Measurements from ENCODE around the gene TBX20. TPM values are rescaled to one million over a fixed set of nuclear protein-coding genes. Genes with fewer than 3 reads are reported as not detected.
"Not testable (repeated sequence)": the region's sequence is repeated elsewhere in the genome, so short reads cannot be mapped to it uniquely, and the experiment has no call there.

Gene TBX20
- total RNA-seq, 6 experiments from 2014 or later, result 0.40 to 1.4 (median 0.94) TPM

- ATAC-seq; intact Hi-C loops (cut with DNase I): not testable (repeated sequence)
Measured at GRCh38 chr7:35228496-35229051, 25.3 kb downstream of the TBX20 start.

GRCh38 chr7:35227438-35227837, 26.5 kb downstream of the TBX20 start:
- H3K27me3 ChIP-seq; intact Hi-C loops (cut with DNase I): not testable (repeated sequence)
- WGBS (ENCODE audit: insufficient coverage, low coverage, low lambda C conversion rate, missing lambda C conversion rate), result 52% methylated on average over 5 of the region's 5 CpGs

More at GRCh38 chr7:35228496-35229051, 25.3 kb downstream of the TBX20 start:
- 65% methylated on average over 5 of the region's 5 CpGs for WGBS (ENCODE audit: insufficient coverage, low coverage, low lambda C conversion rate, missing lambda C conversion rate)
- H3K4me3 ChIP-seq, H3K27me3 ChIP-seq, H3K36me3 ChIP-seq, H3K27ac ChIP-seq, H3K4me1 ChIP-seq, DNase-seq, H3K9me3 ChIP-seq: not testable (repeated sequence)

GRCh38 chr7:35222445-35222844, 31.5 kb downstream of the TBX20 start:
- DNase-seq; H3K27me3 ChIP-seq; H3K4me3 ChIP-seq; H3K4me1 ChIP-seq; H3K36me3 ChIP-seq; intact Hi-C loops (cut with DNase I); H3K27ac ChIP-seq; ATAC-seq; H3K9me3 ChIP-seq: not testable (repeated sequence)
- 20% methylated on average over 1 of the region's 1 CpG for WGBS (ENCODE audit: insufficient coverage, low coverage, low lambda C conversion rate, missing lambda C conversion rate)

More at GRCh38 chr7:35227438-35227837, 26.5 kb downstream of the TBX20 start:
- H3K36me3 ChIP-seq, H3K9me3 ChIP-seq, DNase-seq, H3K4me1 ChIP-seq, H3K27ac ChIP-seq, H3K4me3 ChIP-seq, ATAC-seq: not testable (repeated sequence)

GRCh38 chr7:35220176-35220575, 33.7 kb downstream of the TBX20 start:
- H3K4me1 ChIP-seq; DNase-seq; intact Hi-C loops (cut with DNase I): not testable (repeated sequence)

GRCh38 chr7:35216033-35216432, 37.9 kb downstream of the TBX20 start:
- ATAC-seq; H3K27me3 ChIP-seq; intact Hi-C loops (cut with DNase I); H3K4me3 ChIP-seq; H3K27ac ChIP-seq; H3K4me1 ChIP-seq; H3K36me3 ChIP-seq; H3K9me3 ChIP-seq; DNase-seq: not testable (repeated sequence)
- 61% methylated on average over 3 of the region's 3 CpGs for WGBS (ENCODE audit: insufficient coverage, low coverage, low lambda C conversion rate, missing lambda C conversion rate)

More at GRCh38 chr7:35220176-35220575, 33.7 kb downstream of the TBX20 start:
- not testable (repeated sequence) for H3K27me3 ChIP-seq, H3K9me3 ChIP-seq, H3K27ac ChIP-seq, ATAC-seq, H3K4me3 ChIP-seq, H3K36me3 ChIP-seq
- 88% methylated on average over 1 of the region's 2 CpGs for WGBS (ENCODE audit: insufficient coverage, low coverage, low lambda C conversion rate, missing lambda C conversion rate)

- WGBS (ENCODE audit: insufficient coverage, low coverage, low lambda C conversion rate, missing lambda C conversion rate), result 50% methylated on average over 2 of the region's 3 CpGs
- H3K27ac ChIP-seq; DNase-seq; H3K4me1 ChIP-seq; H3K27me3 ChIP-seq; ATAC-seq; H3K9me3 ChIP-seq; H3K4me3 ChIP-seq; H3K36me3 ChIP-seq; intact Hi-C loops (cut with DNase I): not testable (repeated sequence)
Measured at GRCh38 chr7:35215063-35215462, 38.8 kb downstream of the TBX20 start.

- H3K36me3 ChIP-seq; H3K4me1 ChIP-seq; H3K4me3 ChIP-seq; H3K9me3 ChIP-seq; intact Hi-C loops (cut with DNase I); H3K27ac ChIP-seq; DNase-seq; H3K27me3 ChIP-seq; ATAC-seq: not testable (repeated sequence)
Measured at GRCh38 chr7:35206924-35207323, 47.0 kb downstream of the TBX20 start.

GRCh38 chr7:35204850-35205249, 49.0 kb downstream of the TBX20 start:
- ATAC-seq; H3K9me3 ChIP-seq; DNase-seq; H3K27ac ChIP-seq; H3K27me3 ChIP-seq; H3K4me3 ChIP-seq; intact Hi-C loops (cut with DNase I); H3K4me1 ChIP-seq; H3K36me3 ChIP-seq: not testable (repeated sequence)
- WGBS (ENCODE audit: insufficient coverage, low coverage, low lambda C conversion rate, missing lambda C conversion rate), result 78% methylated on average over 1 of the region's 1 CpG

- WGBS (ENCODE audit: insufficient coverage, low coverage, low lambda C conversion rate, missing lambda C conversion rate), result 40% methylated on average over 1 of the region's 5 CpGs
- H3K36me3 ChIP-seq; H3K9me3 ChIP-seq; H3K27ac ChIP-seq; DNase-seq; ATAC-seq; intact Hi-C loops (cut with DNase I); H3K4me3 ChIP-seq; H3K27me3 ChIP-seq; H3K4me1 ChIP-seq: not testable (repeated sequence)
Measured at GRCh38 chr7:35204031-35204430, 49.9 kb downstream of the TBX20 start.

- DNase-seq; H3K4me3 ChIP-seq; H3K27ac ChIP-seq; H3K36me3 ChIP-seq; ATAC-seq; H3K9me3 ChIP-seq; H3K4me1 ChIP-seq; intact Hi-C loops (cut with DNase I); H3K27me3 ChIP-seq: not testable (repeated sequence)
- WGBS (ENCODE audit: insufficient coverage, low coverage, low lambda C conversion rate, missing lambda C conversion rate), result 76% methylated on average over 6 of the region's 6 CpGs
Measured at GRCh38 chr7:35202353-35202752, 51.5 kb downstream of the TBX20 start.

GRCh38 chr7:35200170-35200569, 53.7 kb downstream of the TBX20 start:
- H3K27ac ChIP-seq; DNase-seq; H3K4me1 ChIP-seq; intact Hi-C loops (cut with DNase I); H3K4me3 ChIP-seq; H3K9me3 ChIP-seq; ATAC-seq; H3K36me3 ChIP-seq; H3K27me3 ChIP-seq: not testable (repeated sequence)
- WGBS (ENCODE audit: insufficient coverage, low coverage, low lambda C conversion rate, missing lambda C conversion rate), result 55% methylated on average over 2 of the region's 2 CpGs

Measured in right lobe of liver (tissue), 6 donors.